Astrocyte (in vitro differentiated cells and primary cell): ENCODE results near the gene CLDN6. TPM values are rescaled to one million over a fixed set of nuclear protein-coding genes. Genes with fewer than 3 reads are reported as not detected.

Experiments used
- DNase-seq: peaks from one replicate; pipeline ENCODE4 v3.0.0-alpha.2; 2010; ENCODE audit warnings: low read depth
- FAIRE-seq: peaks from 2 replicates; lab custom pipeline; 2011; peaks lifted over from hg19 to GRCh38; lab: Jason Lieb, UNC
- H2AFZ ChIP-seq: 2 replicates; pipeline ENCODE4 v1.6.0; 2012; ENCODE audit warnings: low read depth, low read length, inconsistent platforms
- H3K27ac ChIP-seq: 2 replicates; pipeline ENCODE4 v1.5.1; 2011; ENCODE audit warnings: low read depth, low read length, inconsistent platforms
- H3K27me3 ChIP-seq: 2 replicates; pipeline ENCODE4 v1.6.0; 2011; ENCODE audit warnings: low read length, inconsistent platforms; ENCODE audit not compliant: insufficient read depth
- H3K36me3 ChIP-seq: 2 replicates; pipeline ENCODE4 v1.5.1; 2011; ENCODE audit warnings: low read length, inconsistent platforms; ENCODE audit not compliant: insufficient read depth
- H3K4me1 ChIP-seq: 2 replicates; pipeline ENCODE4 v1.5.1; 2011; ENCODE audit warnings: low read length, inconsistent platforms; ENCODE audit not compliant: insufficient read depth
- H3K4me2 ChIP-seq: 2 replicates; pipeline ENCODE4 v1.6.0; 2012; ENCODE audit warnings: low read length, inconsistent platforms
- H3K4me3 ChIP-seq: 2 replicates; pipeline ENCODE4 v1.5.1; 2011; ENCODE audit warnings: low read depth, mild to moderate bottlenecking, low read length, inconsistent platforms; ENCODE audit not compliant: insufficient read depth
- H3K79me2 ChIP-seq: 2 replicates; pipeline ENCODE4 v1.6.0; 2012; ENCODE audit warnings: mild to moderate bottlenecking, low read length, inconsistent platforms; ENCODE audit not compliant: insufficient read depth
- H3K9ac ChIP-seq: 2 replicates; pipeline ENCODE4 v1.6.0; 2012; ENCODE audit warnings: mild to moderate bottlenecking, low read length, inconsistent platforms
- H3K9me3 ChIP-seq: 2 replicates; pipeline ENCODE4 v1.5.1; 2012; ENCODE audit warnings: low read depth, mild to moderate bottlenecking, low read length, inconsistent platforms; ENCODE audit not compliant: insufficient read depth
- H4K20me1 ChIP-seq: 2 replicates; pipeline ENCODE4 v1.6.0; 2012; ENCODE audit warnings: low read length, inconsistent platforms; ENCODE audit not compliant: insufficient read depth
- H3K27ac Mint-ChIP-seq: one replicate; pipeline ENCODE4 v1.8.0; 2021; ENCODE audit warnings: mild to moderate bottlenecking, mixed read lengths; ENCODE audit not compliant: unreplicated experiment
- H3K27me3 Mint-ChIP-seq: one replicate; pipeline ENCODE4 v1.8.0; 2021; ENCODE audit warnings: low read depth, mixed read lengths; ENCODE audit not compliant: unreplicated experiment
- H3K36me3 Mint-ChIP-seq: one replicate; pipeline ENCODE4 v1.8.0; 2021; ENCODE audit warnings: low read depth, mixed read lengths; ENCODE audit not compliant: unreplicated experiment
- H3K4me1 Mint-ChIP-seq: one replicate; pipeline ENCODE4 v1.8.0; 2021; ENCODE audit warnings: low read depth, mixed read lengths; ENCODE audit not compliant: unreplicated experiment
- H3K4me3 Mint-ChIP-seq: one replicate; pipeline ENCODE4 v1.8.0; 2021; ENCODE audit warnings: mild to moderate bottlenecking, moderate library complexity, mixed read lengths; ENCODE audit not compliant: unreplicated experiment
- H3K9me3 Mint-ChIP-seq: one replicate; pipeline ENCODE4 v1.8.0; 2021; ENCODE audit warnings: mild to moderate bottlenecking, mixed read lengths; ENCODE audit not compliant: unreplicated experiment
- EZH2 ChIP-seq: IDR thresholded peaks from 2 replicates; pipeline ENCODE4 v1.6.1; 2012; ENCODE audit warnings: mild to moderate bottlenecking, low read length, inconsistent platforms; ENCODE audit not compliant: insufficient read depth
- total RNA-seq: library from RNA; stranded (reverse); gene quantifications from 2 replicates; pipeline ENCODE4 v1.2.1, GENCODE V29; 2021
- TF ChIP-seq, protein P1 (sequence below): IDR thresholded peaks from 2 replicates; pipeline ENCODE4 v1.5.1; 2011; ENCODE audit warnings: low read depth, mild to moderate bottlenecking, inconsistent platforms, low read length, moderate library complexity; ENCODE audit not compliant: insufficient read depth

The CLDN6 gene
- total RNA-seq, 1 donor from 2014 or later = 584 TPM

GRCh38 chr16:2986623-2987188 is 31.3 kb downstream of the CLDN6 start:
- H3K4me1 Mint-ChIP-seq = peaks cover 2% of the 10 kb centered on the region
- no peak overlapping the region for H3K27ac Mint-ChIP-seq
- H3K4me3 ChIP-seq = no peak overlapping the region
- no peak overlapping the region for H3K9ac ChIP-seq
- FAIRE-seq = no peak
- H3K27me3 ChIP-seq = peaks cover 6% of the 10 kb centered on the region
- no peaks in the 10 kb centered on the region for H3K9me3 Mint-ChIP-seq
- H3K27me3 Mint-ChIP-seq = peaks cover 17% of the 10 kb centered on the region
- H3K36me3 ChIP-seq = no peaks in the 10 kb centered on the region
- H2AFZ ChIP-seq = no peak overlapping the region
- no peak overlapping the region for H3K27ac ChIP-seq
- H3K4me3 Mint-ChIP-seq = no peak overlapping the region
- H4K20me1 ChIP-seq = no peaks in the 10 kb centered on the region
- H3K4me2 ChIP-seq = no peak overlapping the region
- no peaks in the 10 kb centered on the region for H3K79me2 ChIP-seq
- no peak for TF ChIP-seq EZH2
- TF ChIP-seq, protein P1, sequence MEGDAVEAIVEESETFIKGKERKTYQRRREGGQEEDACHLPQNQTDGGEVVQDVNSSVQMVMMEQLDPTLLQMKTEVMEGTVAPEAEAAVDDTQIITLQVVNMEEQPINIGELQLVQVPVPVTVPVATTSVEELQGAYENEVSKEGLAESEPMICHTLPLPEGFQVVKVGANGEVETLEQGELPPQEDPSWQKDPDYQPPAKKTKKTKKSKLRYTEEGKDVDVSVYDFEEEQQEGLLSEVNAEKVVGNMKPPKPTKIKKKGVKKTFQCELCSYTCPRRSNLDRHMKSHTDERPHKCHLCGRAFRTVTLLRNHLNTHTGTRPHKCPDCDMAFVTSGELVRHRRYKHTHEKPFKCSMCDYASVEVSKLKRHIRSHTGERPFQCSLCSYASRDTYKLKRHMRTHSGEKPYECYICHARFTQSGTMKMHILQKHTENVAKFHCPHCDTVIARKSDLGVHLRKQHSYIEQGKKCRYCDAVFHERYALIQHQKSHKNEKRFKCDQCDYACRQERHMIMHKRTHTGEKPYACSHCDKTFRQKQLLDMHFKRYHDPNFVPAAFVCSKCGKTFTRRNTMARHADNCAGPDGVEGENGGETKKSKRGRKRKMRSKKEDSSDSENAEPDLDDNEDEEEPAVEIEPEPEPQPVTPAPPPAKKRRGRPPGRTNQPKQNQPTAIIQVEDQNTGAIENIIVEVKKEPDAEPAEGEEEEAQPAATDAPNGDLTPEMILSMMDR = no peak
- DNase-seq = no peak
- no peaks in the 10 kb centered on the region for H3K36me3 Mint-ChIP-seq
- no peaks in the 10 kb centered on the region for H3K9me3 ChIP-seq
- H3K4me1 ChIP-seq = no peaks in the 10 kb centered on the region

GRCh38 chr16:2985893-2986355 is 32.1 kb downstream of the CLDN6 start:
- Histone ChIP-seq H3K4me3 (no peak overlapping the region), H3K79me2 (no peaks in the 10 kb centered on the region), H3K27ac (no peak overlapping the region), H3K9me3 (no peaks in the 10 kb centered on the region), H3K36me3 (no peaks in the 10 kb centered on the region), H4K20me1 (no peaks in the 10 kb centered on the region), H3K27me3 (peaks cover 6% of the 10 kb centered on the region), H3K4me2 (no peak overlapping the region), H3K4me1 (peaks cover 8% of the 10 kb centered on the region), H3K9ac (no peak overlapping the region), H2AFZ (no peak overlapping the region)
- Mint-ChIP-seq H3K9me3 (no peaks in the 10 kb centered on the region), H3K4me3 (no peak overlapping the region), H3K36me3 (no peaks in the 10 kb centered on the region), H3K27me3 (peaks cover 15% of the 10 kb centered on the region), H3K4me1 (peaks cover 3% of the 10 kb centered on the region), H3K27ac (no peak overlapping the region)
- TF ChIP-seq, protein P1 = no peak
- TF ChIP-seq EZH2 = no peak
- DNase-seq = no peak
- no peak for FAIRE-seq

DNA sequence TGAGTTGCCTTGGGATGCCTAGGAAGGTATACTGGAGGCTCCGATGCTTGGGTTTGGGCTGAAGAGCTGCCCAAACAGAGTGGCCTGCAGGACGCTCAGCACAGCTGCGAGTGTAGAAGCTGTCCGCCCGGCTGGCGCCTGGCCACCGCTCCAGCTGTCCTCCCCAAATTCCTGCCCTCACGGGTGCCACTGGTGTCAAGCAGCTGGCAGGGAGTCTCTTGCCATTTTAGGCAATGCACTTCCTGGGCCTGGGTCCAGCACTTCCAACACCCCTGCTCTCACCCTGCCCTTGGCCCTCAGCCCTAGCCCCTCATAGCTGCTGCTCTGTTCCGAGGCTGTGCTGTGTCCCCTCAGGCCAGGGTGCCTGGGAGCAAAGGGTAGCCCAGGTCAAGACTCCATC is 32.5 kb downstream of the CLDN6 start:
- DNase-seq (no peak), FAIRE-seq (no peak)
- Histone ChIP-seq H3K4me3 (no peak overlapping the region), H3K27ac (no peak overlapping the region), H3K9me3 (no peaks in the 10 kb centered on the region), H3K4me1 (peaks cover 12% of the 10 kb centered on the region), H3K9ac (no peak overlapping the region), H2AFZ (no peak overlapping the region), H3K27me3 (peaks cover 6% of the 10 kb centered on the region), H3K4me2 (no peak overlapping the region), H4K20me1 (no peaks in the 10 kb centered on the region), H3K79me2 (no peaks in the 10 kb centered on the region), H3K36me3 (no peaks in the 10 kb centered on the region)
- peaks cover 3% of the 10 kb centered on the region for H3K4me1 Mint-ChIP-seq
- no peaks in the 10 kb centered on the region for H3K9me3 Mint-ChIP-seq
- H3K36me3 Mint-ChIP-seq = no peaks in the 10 kb centered on the region
- no peak overlapping the region for H3K4me3 Mint-ChIP-seq
- no peak for TF ChIP-seq EZH2
- TF ChIP-seq, protein P1 = no peak
- H3K27ac Mint-ChIP-seq = no peak overlapping the region
- peaks cover 10% of the 10 kb centered on the region for H3K27me3 Mint-ChIP-seq
